ENCODE data around the gene STARD13.

STARD13 gene

DNA sequence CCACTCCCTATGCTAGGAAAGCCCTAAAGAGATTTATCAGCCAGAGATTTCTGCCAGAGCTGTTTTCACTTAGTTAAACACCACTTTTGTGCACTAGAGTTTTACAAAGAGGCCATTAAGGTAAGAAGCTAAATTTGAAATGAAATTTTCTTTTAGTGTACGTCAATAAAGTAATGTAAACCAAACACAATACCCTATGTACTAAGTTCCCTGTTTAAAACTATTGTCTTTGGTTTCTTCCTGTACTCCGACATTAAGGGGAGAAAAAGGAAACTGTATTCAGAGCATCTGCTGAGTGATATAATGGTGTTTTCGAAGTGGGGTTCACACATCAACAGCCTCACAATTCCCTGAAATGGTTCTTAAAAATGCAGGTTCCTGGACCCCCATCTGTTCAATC lies 40.7 kb upstream of the STARD13 start:
- TF ChIP-seq, protein P1, sequence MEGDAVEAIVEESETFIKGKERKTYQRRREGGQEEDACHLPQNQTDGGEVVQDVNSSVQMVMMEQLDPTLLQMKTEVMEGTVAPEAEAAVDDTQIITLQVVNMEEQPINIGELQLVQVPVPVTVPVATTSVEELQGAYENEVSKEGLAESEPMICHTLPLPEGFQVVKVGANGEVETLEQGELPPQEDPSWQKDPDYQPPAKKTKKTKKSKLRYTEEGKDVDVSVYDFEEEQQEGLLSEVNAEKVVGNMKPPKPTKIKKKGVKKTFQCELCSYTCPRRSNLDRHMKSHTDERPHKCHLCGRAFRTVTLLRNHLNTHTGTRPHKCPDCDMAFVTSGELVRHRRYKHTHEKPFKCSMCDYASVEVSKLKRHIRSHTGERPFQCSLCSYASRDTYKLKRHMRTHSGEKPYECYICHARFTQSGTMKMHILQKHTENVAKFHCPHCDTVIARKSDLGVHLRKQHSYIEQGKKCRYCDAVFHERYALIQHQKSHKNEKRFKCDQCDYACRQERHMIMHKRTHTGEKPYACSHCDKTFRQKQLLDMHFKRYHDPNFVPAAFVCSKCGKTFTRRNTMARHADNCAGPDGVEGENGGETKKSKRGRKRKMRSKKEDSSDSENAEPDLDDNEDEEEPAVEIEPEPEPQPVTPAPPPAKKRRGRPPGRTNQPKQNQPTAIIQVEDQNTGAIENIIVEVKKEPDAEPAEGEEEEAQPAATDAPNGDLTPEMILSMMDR (IDR thresholded peaks at IDR 0.05; ENCODE audit: insufficient read depth, low read depth, low read length, missing control alignments): no peak
- no peak overlapping the region for H3K4me3 ChIP-seq (ENCODE audit: low read length)
- DNase-seq (ENCODE audit: low read depth): no peak

DNA sequence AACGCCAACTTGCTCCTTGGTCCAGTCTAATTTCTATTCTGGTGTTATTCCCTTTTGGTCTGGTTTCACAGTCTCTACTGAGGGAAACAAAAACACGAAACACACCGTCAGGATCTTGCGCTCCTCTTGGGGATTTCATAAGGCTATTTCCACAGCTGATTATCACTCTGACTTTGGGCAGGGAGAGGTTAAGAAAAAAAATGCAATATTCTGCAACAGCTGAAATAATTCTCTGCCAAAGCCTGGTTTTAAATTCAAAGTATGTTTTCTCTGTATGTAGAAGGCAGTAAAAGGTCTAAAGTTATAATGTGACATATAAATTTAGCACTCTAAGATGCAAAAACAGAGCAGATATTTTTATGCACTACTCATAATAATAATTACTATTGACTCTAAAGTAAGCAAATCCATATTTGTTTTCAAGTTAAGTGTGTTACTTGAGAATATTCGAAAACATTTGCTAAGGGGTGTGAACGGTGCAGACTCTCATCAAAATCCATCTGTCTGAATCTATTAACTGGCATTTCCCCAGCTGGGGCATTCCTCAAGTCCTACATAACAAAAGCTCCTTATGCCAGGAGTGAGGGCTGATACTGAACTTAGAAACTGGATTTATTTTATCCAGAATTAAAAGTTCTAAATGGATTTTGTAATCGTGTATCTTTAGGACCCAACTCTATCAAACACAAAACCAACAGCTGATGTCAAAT lies 38.4 kb upstream of the STARD13 start:
- DNase-seq (ENCODE audit: low read depth): no peak
- TF ChIP-seq, protein P1 (IDR thresholded peaks at IDR 0.05; ENCODE audit: insufficient read depth, low read depth, low read length, missing control alignments): no peak
- H3K4me3 ChIP-seq (ENCODE audit: low read length): no peak overlapping the region

DNA sequence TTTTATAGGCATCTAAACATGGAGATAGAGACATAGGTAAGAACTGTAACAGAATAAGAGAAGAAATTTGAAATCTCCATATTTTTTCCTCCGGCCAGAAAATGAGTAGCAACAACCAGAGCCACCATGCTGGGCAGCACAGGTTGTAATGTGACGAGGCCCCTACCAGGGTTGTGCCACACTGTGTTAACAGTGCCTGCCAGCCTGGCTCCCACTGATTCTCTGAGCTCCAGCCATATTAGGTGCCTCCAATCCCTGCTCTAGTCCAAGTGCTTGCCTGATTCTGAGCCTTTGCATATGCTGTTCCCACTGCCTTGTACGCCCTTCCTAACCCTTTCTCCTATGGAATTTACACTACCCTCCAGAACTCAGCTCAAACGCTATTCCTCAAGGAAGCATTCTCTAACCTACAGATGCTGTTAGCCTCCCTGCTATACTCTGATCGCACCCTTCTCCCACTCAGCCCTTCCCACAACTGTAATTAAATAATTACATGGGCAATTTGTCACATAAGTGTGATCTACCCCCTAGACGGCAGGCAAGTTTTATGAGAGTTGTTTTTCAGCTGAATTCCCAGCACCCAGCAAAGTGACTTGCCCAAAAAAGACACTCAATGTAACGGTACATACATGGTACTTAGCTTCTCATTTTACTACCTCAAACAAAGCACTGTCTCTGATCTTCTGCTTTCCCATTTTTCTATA lies 37.6 kb upstream of the STARD13 start:
- no peak overlapping the region for H3K4me3 ChIP-seq (ENCODE audit: low read length)
- no peak for DNase-seq (ENCODE audit: low read depth)
- TF ChIP-seq, protein P1 (IDR thresholded peaks at IDR 0.05; ENCODE audit: insufficient read depth, low read depth, low read length, missing control alignments): no peak

DNA sequence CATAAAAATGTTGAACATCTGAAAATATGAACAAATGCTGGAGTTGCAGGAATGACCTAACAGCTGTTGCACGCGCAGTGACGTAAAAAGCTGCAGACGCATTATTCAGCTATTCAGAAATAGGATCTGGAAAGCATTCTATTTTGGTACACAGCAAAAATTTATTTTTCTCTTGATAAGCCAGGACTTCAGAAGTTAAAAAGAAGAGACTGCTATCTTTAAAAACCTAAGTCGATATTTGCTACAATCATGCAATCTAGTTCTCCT lies 36.9 kb upstream of the STARD13 start:
- DNase-seq (ENCODE audit: low read depth): no peak
- H3K4me3 ChIP-seq (ENCODE audit: low read length): no peak overlapping the region
- TF ChIP-seq, protein P1 (IDR thresholded peaks at IDR 0.05; ENCODE audit: insufficient read depth, low read depth, low read length, missing control alignments): no peak

DNA sequence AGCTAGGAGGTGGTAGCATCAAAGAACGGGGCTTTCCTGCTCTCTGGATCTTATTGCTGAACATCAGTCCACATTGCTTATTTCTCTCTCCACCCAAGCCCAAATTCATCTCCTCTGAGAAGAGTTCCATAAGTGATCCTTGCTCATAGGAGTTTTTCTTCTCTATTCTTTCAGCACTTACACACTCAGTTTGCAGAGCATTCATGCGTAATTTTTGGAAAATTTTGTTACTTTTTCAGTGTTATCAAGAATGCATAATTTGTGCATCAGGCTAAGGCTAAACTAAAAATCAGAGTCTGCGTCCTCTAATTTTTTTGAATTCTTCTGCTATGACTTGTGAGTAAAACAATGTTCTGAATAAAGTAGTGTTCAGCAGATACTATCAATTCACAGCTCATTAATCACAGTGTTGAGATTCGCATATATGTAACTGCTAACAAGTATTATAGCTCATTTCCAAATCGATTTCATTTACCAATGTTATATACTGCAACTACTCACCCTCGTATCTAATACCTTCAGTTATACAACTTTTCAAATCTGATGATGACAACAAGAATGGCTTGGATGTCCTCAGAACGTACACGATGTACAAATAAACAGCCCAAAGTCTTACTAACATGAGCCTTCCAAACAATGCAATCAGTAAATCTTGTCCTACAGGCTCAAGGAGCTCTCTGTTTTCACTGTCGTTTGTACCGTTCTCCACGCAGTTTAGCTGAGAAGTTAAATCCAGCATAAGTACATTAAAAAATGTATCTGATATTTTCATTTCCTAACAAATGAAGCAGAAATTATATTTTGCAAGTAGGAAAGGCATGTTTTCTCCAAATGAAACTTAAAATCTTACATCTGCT lies 36.4 kb upstream of the STARD13 start:
- no peak for DNase-seq (ENCODE audit: low read depth)
- TF ChIP-seq, protein P1 (IDR thresholded peaks at IDR 0.05; ENCODE audit: insufficient read depth, low read depth, low read length, missing control alignments): no peak
- no peak overlapping the region for H3K4me3 ChIP-seq (ENCODE audit: low read length)

DNA sequence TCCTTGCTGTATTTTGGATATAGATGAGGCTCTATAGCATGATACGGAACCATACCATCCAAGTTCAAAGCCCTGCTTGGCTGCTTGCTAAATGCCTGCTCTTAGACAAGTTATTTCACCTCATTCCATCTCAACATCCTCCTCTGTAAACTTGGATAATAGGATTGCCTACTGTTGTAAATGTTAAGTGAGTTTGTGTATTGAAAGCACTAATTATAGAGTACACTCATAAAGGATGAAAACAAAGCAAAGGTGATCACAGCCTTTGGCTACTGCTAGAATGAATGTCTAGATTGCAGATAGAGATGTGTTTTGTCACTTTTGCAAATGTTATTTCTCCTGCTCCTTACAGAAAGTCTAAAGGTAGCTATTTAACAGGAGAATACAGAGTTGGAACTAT lies 34.3 kb upstream of the STARD13 start:
- H3K4me3 ChIP-seq (ENCODE audit: low read length): no peak overlapping the region
- DNase-seq (ENCODE audit: low read depth): no peak
- TF ChIP-seq, protein P1 (IDR thresholded peaks at IDR 0.05; ENCODE audit: insufficient read depth, low read depth, low read length, missing control alignments): no peak
